Left ventricle myocardium inferior (tissue), 1 donor: ENCODE measurements around the gene SNX2. TPM values are rescaled to one million over a fixed set of nuclear protein-coding genes. Genes with fewer than 3 reads are reported as not detected.

Experiments
- DNase-seq: peaks from one replicate; pipeline ENCODE4 v3.0.0-alpha.2; 2020
- H3K27ac ChIP-seq: fragments of 200-600 bp; replicated peaks from 2 replicates; pipeline ENCODE4 v1.8.0; 2021
- H3K27me3 ChIP-seq: fragments of 200-600 bp; 2 replicates; pipeline ENCODE4 v1.8.0; 2021; ENCODE audit warnings: low read depth
- H3K36me3 ChIP-seq: fragments of 200-600 bp; 2 replicates; pipeline ENCODE4 v1.8.0; 2021
- H3K4me1 ChIP-seq: fragments of 200-600 bp; 2 replicates; pipeline ENCODE4 v1.8.0; 2021
- H3K4me3 ChIP-seq: fragments of 200-600 bp; 2 replicates; pipeline ENCODE4 v1.8.0; 2021; ENCODE audit warnings: mild to moderate bottlenecking, moderate library complexity
- H3K9me3 ChIP-seq: fragments of 200-600 bp; replicated peaks from 2 replicates; pipeline ENCODE4 v1.8.0; 2021
- intact Hi-C: fragments of 100-400 bp; cut with micrococcal nuclease; formaldehyde crosslinking; loops from one replicate; pipeline ENCODE4 v1.11.0; 2022
- total RNA-seq: library from RNA; stranded (reverse); fragmentation: NEBNext Ultra II Directional; extraction: Animal tissue kit (Norgen Biotek cat#: 25700); gene quantifications from one replicate; pipeline ENCODE4 v1.2.1, GENCODE V29; 2021
- TF ChIP-seq, protein P1 (sequence below): fragments of 200-600 bp; IDR thresholded peaks from 2 replicates; pipeline ENCODE4 v1.8.0; 2021; ENCODE audit warnings: antibody characterized with exemption, mild to moderate bottlenecking, borderline replicate concordance
- donor health status: DM: no; HTN: yes; CAD: no; lungs with severe emphysema.

Gene SNX2
- total RNA-seq, 1 donor from 2014 or later, result 37.0 TPM

DNA sequence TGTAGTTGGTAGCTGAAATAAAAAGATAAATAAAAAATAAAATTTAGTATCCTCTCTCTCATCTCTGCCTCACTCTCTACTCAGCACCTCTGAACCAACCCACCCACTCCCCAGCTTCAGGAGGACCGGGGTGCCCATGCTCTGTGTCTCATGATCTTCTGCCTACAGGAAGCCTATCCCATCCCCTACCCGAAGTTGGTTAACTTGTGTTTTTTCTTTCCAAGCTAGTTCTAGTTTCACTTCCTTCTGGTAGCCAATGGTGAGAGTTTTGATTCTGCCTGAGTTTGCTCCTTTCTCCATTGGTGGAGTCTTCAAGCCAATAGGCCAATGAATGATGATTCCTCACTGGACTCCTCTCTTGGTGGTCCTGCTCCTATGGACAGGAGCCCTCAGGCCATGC lies 102.6 kb downstream of the SNX2 start:
- H3K9me3 ChIP-seq, result no peaks in the 10 kb centered on the region
- H3K4me1 ChIP-seq, result peaks cover 15% of the 10 kb centered on the region
- H3K27ac ChIP-seq, result no peak overlapping the region
- intact Hi-C loops, result no loop called here
- TF ChIP-seq, protein P1, sequence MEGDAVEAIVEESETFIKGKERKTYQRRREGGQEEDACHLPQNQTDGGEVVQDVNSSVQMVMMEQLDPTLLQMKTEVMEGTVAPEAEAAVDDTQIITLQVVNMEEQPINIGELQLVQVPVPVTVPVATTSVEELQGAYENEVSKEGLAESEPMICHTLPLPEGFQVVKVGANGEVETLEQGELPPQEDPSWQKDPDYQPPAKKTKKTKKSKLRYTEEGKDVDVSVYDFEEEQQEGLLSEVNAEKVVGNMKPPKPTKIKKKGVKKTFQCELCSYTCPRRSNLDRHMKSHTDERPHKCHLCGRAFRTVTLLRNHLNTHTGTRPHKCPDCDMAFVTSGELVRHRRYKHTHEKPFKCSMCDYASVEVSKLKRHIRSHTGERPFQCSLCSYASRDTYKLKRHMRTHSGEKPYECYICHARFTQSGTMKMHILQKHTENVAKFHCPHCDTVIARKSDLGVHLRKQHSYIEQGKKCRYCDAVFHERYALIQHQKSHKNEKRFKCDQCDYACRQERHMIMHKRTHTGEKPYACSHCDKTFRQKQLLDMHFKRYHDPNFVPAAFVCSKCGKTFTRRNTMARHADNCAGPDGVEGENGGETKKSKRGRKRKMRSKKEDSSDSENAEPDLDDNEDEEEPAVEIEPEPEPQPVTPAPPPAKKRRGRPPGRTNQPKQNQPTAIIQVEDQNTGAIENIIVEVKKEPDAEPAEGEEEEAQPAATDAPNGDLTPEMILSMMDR, result no peak
- no peak for DNase-seq
- no peaks in the 10 kb centered on the region for H3K27me3 ChIP-seq
- H3K4me3 ChIP-seq, result no peak overlapping the region
- no peaks in the 10 kb centered on the region for H3K36me3 ChIP-seq

DNA sequence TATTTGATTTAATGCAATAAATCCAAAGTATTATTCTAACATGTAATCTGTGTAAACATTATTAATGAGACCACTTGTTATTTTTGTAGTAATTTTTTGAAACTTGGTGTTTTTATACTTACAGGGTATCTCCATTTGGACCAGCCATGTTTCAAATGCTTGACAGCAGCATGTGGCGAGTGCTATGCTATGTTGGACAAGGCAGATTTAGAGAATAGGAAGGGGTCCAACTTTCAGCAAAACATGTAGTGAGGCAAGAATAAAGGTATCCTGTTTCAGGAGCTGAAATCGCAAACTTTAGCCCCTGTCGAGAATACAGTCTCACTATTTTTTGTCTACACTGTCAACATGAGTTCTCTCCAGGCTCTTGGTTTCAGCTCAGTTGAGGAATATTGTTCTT lies 104.2 kb downstream of the SNX2 start:
- Histone ChIP-seq H3K27ac (no peak overlapping the region), H3K9me3 (no peaks in the 10 kb centered on the region), H3K4me3 (no peak overlapping the region), H3K4me1 (peaks cover 15% of the 10 kb centered on the region), H3K27me3 (no peaks in the 10 kb centered on the region), H3K36me3 (no peaks in the 10 kb centered on the region)
- DNase-seq, result no peak
- intact Hi-C loops, result no loop called here
- TF ChIP-seq, protein P1, result no peak

Other genes starting within 250 kb of the SNX2 start
- 16.0 TPM for gene SNX24, start 70.5 kb downstream of the SNX2 start, total RNA-seq